Endothelial cell of umbilical vein (primary cell): ENCODE results near the gene TIAM1.

Experiments
- CTCF ChIP-seq, 2 donors: IDR thresholded peaks; 1 replicate in 1 of 2; 2 replicates in 1 of 2; pipeline ENCODE4 v1.5.1; 2011; ENCODE audit warnings: low read length in 2 of 2, mild to moderate bottlenecking in 2 of 2, moderate library complexity in 2 of 2, control low read depth in 1 of 2, inconsistent platforms in 1 of 2, low read depth in 1 of 2; ENCODE audit not compliant: insufficient read depth in 1 of 2; ENCODE audit errors: extremely low read depth in 1 of 2
- MAX ChIP-seq: IDR thresholded peaks from 2 replicates; pipeline ENCODE4 v1.6.1; 2011; ENCODE audit not compliant: insufficient read depth, insufficient read length
- MYC ChIP-seq: IDR thresholded peaks from one replicate; pipeline ENCODE4 v1.6.1; 2011; ENCODE audit warnings: mild to moderate bottlenecking, low read depth, low read length
- POLR2A ChIP-seq: IDR thresholded peaks from 2 replicates; pipeline ENCODE4 v1.6.1; 2012; ENCODE audit warnings: low read depth, mild to moderate bottlenecking, control low read depth, low read length
- POLR2AphosphoS5 ChIP-seq: IDR thresholded peaks from 2 replicates; pipeline ENCODE4 v1.6.1; 2012; ENCODE audit warnings: low read depth, mild to moderate bottlenecking, control low read depth, low read length, moderate library complexity; ENCODE audit not compliant: insufficient read depth

GRCh38 chr21:31346256-31346821, 2.3 kb upstream of the TIAM1 start:
- TF ChIP-seq CTCF (IDR thresholded peaks at IDR 0.05; ENCODE audit: extremely low read depth in 1 of 2, insufficient read depth in 1 of 2, low read depth in 1 of 2, low read length in 2 of 2) (no peak), MAX (no peak), POLR2AphosphoS5 (no peak), MYC (no peak), POLR2A (no peak)
